H1 (cell line): ENCODE results near the gene FBXL12. TPM values are rescaled to one million over a fixed set of nuclear protein-coding genes. Genes with fewer than 3 reads are reported as not detected.
"Not testable (repeated sequence)": the region's sequence is repeated elsewhere in the genome, so short reads cannot be mapped to it uniquely, and the experiment has no call there.

Experiments used
- CTCF ChIA-PET: fragments of 300-600 bp; sonication (Branson Sonifier 250); formaldehyde crosslinking; loops from one replicate; lab custom pipeline; 2021; ENCODE audit not compliant: partially characterized antibody; lab: Charles Lee
- POLR2A ChIA-PET: fragments of 300-600 bp; sonication (Branson Sonifier 250); formaldehyde crosslinking; loops from one replicate; lab custom pipeline; 2021; ENCODE audit warnings: inconsistent platforms; ENCODE audit not compliant: partially characterized antibody; lab: Charles Lee
- DNase-seq, 2 experiments: peaks; one replicate each; pipeline versions ENCODE4 v3.0.0 to v3.0.0-alpha.2; 2010 to 2022; ENCODE audit warnings: low spot score in 2 of 2, low read depth in 1 of 2, mixed read lengths in 1 of 2
- FAIRE-seq: peaks from 2 replicates; lab custom pipeline; 2011; peaks lifted over from hg19 to GRCh38; lab: Jason Lieb, UNC
- H2AFZ ChIP-seq: 2 replicates; pipeline ENCODE4 v1.8.1; 2012; ENCODE audit warnings: low read length, inconsistent platforms
- H2AK5ac ChIP-seq: 2 replicates; pipeline ENCODE4 v1.6.1; 2013; ENCODE audit warnings: low read depth, low read length
- H2BK120ac ChIP-seq: replicated peaks from 2 replicates; pipeline ENCODE3; 2013; ENCODE audit warnings: low read depth, low read length, inconsistent platforms
- H2BK12ac ChIP-seq: 2 replicates; pipeline ENCODE4 v1.6.1; 2013; ENCODE audit warnings: low read depth, low read length
- H2BK15ac ChIP-seq: 2 replicates; pipeline ENCODE4 v1.6.1; 2013; ENCODE audit warnings: low read length
- H2BK20ac ChIP-seq: 2 replicates; pipeline ENCODE4 v1.6.1; 2013; ENCODE audit warnings: low read length
- H2BK5ac ChIP-seq: 2 replicates; pipeline ENCODE4 v1.6.1; 2013; ENCODE audit warnings: low read depth, low read length
- H3K14ac ChIP-seq: 2 replicates; pipeline ENCODE4 v1.6.1; 2013; ENCODE audit warnings: inconsistent platforms; ENCODE audit not compliant: insufficient read length
- H3K18ac ChIP-seq: 2 replicates; pipeline ENCODE4 v1.6.1; 2013; ENCODE audit warnings: low read length; ENCODE audit errors: extremely low read depth
- H3K23ac ChIP-seq: 2 replicates; pipeline ENCODE4 v1.6.1; 2013; ENCODE audit warnings: inconsistent platforms; ENCODE audit not compliant: insufficient read length
- H3K23me2 ChIP-seq: 2 replicates; pipeline ENCODE4 v1.6.1; 2013; ENCODE audit warnings: low read depth, low read length
- H3K27ac ChIP-seq: 2 replicates; pipeline ENCODE4 v1.6.1; 2011; ENCODE audit warnings: low read depth, low read length, inconsistent platforms
- H3K27me3 ChIP-seq, 4 experiments: replicated peaks in 1 of 4; 1 replicate in 1 of 4; 2 replicates in 3 of 4; pipeline versions ENCODE4 v1.6.1 to v1.8.1; 2011 to 2013; ENCODE audit warnings: low read length in 3 of 4, mild to moderate bottlenecking in 3 of 4, inconsistent platforms in 2 of 4, mixed read lengths in 2 of 4, moderate library complexity in 1 of 4; ENCODE audit not compliant: control insufficient read depth in 3 of 4, insufficient read depth in 3 of 4; ENCODE audit errors: extremely low read depth in 1 of 4
- H3K36me3 ChIP-seq, 4 experiments: 2 replicates each; pipeline versions ENCODE4 v1.6.1 to v1.8.1; 2011 to 2013; ENCODE audit warnings: mild to moderate bottlenecking in 4 of 4, low read length in 3 of 4, moderate library complexity in 2 of 4, control low read depth in 1 of 4, inconsistent platforms in 1 of 4; ENCODE audit not compliant: insufficient read depth in 4 of 4, control insufficient read depth in 2 of 4
- H3K4ac ChIP-seq: replicated peaks from 2 replicates; pipeline ENCODE3; 2013; ENCODE audit warnings: low read length, low read depth, mixed read lengths, inconsistent platforms; ENCODE audit not compliant: insufficient read length
- H3K4me1 ChIP-seq, 4 experiments: replicated peaks in 1 of 4; 1 replicate in 1 of 4; 2 replicates in 3 of 4; pipeline versions ENCODE4 v1.6.1 to v1.8.1; 2011 to 2013; ENCODE audit warnings: low read length in 3 of 4, inconsistent platforms in 2 of 4, mixed read lengths in 1 of 4; ENCODE audit not compliant: insufficient read depth in 4 of 4, control insufficient read depth in 3 of 4
- H3K4me2 ChIP-seq, 2 experiments: 2 replicates each; pipeline versions ENCODE4 v1.6.1 to v1.8.1; 2011 to 2013; ENCODE audit warnings: low read depth in 2 of 2, low read length in 2 of 2, control low read depth in 1 of 2, inconsistent platforms in 1 of 2, mild to moderate bottlenecking in 1 of 2; ENCODE audit not compliant: insufficient read depth in 1 of 2
- H3K4me3 ChIP-seq, 4 experiments: fragments of 200-600, 300-600 bp in 1 of 4; sonication (generic), shearing (Covaris generic), sonication (Bioruptor Twin) in 1 of 4; 2 replicates each; pipeline versions ENCODE4 v1.5.1 to v1.8.1; 2011 to 2016; ENCODE audit warnings: low read length in 4 of 4, low read depth in 3 of 4, control low read depth in 2 of 4, inconsistent platforms in 2 of 4, mild to moderate bottlenecking in 2 of 4, mixed read lengths in 1 of 4, moderate library complexity in 1 of 4; ENCODE audit not compliant: insufficient read depth in 2 of 4; ENCODE audit errors: extremely low read depth in 1 of 4
- H3K56ac ChIP-seq: replicated peaks from 2 replicates; pipeline ENCODE3; 2013; ENCODE audit warnings: low read depth, mild to moderate bottlenecking, mixed read lengths, low read length, inconsistent platforms; ENCODE audit not compliant: insufficient read length
- H3K79me1 ChIP-seq: 2 replicates; pipeline ENCODE4 v1.6.1; 2013; ENCODE audit warnings: low read depth, low read length, control low read depth
- H3K79me2 ChIP-seq, 2 experiments: 2 replicates each; pipeline versions ENCODE4 v1.6.1 to v1.8.1; 2012 to 2013; ENCODE audit warnings: low read length in 2 of 2, mild to moderate bottlenecking in 2 of 2, inconsistent platforms in 1 of 2; ENCODE audit not compliant: insufficient read depth in 2 of 2, control insufficient read depth in 1 of 2
- H3K9ac ChIP-seq, 4 experiments: replicated peaks in 1 of 4; 1 replicate in 1 of 4; 2 replicates in 3 of 4; pipeline versions ENCODE4 v1.6.1 to v1.8.1; 2011 to 2013; ENCODE audit warnings: low read depth in 3 of 4, low read length in 3 of 4, control low read depth in 2 of 4, mild to moderate bottlenecking in 2 of 4, moderate library complexity in 2 of 4, inconsistent platforms in 1 of 4; ENCODE audit errors: extremely low read depth in 1 of 4
- H3K9me3 ChIP-seq, 2 experiments: 2 replicates each; pipeline versions ENCODE4 v1.6.1 to v1.8.1; 2012 to 2013; ENCODE audit warnings: mild to moderate bottlenecking in 2 of 2, moderate library complexity in 2 of 2, control low read depth in 1 of 2, inconsistent platforms in 1 of 2, low read depth in 1 of 2, low read length in 1 of 2, mixed read lengths in 1 of 2; ENCODE audit not compliant: insufficient read depth in 2 of 2
- H4K20me1 ChIP-seq, 2 experiments: replicated peaks in 1 of 2; 2 replicates each; pipeline versions ENCODE3 to v1.8.1; 2011 to 2013; ENCODE audit warnings: inconsistent platforms in 2 of 2, low read length in 2 of 2, mild to moderate bottlenecking in 1 of 2; ENCODE audit not compliant: insufficient read depth in 2 of 2, control insufficient read depth in 1 of 2
- H4K5ac ChIP-seq: 2 replicates; pipeline ENCODE4 v1.6.1; 2013; ENCODE audit warnings: low read length, low read depth, mixed read lengths, inconsistent platforms; ENCODE audit not compliant: insufficient read length
- H4K8ac ChIP-seq: 2 replicates; pipeline ENCODE4 v1.8.0; 2013; ENCODE audit warnings: mild to moderate bottlenecking, moderate library complexity, low read length, inconsistent platforms; ENCODE audit not compliant: insufficient read depth; ENCODE audit errors: extremely low read depth
- H4K91ac ChIP-seq: replicated peaks from 2 replicates; pipeline ENCODE3; 2013; ENCODE audit warnings: low read length, mixed read lengths, inconsistent platforms; ENCODE audit not compliant: insufficient read length
- WGBS, 2 experiments: shearing (Covaris generic) in 1 of 2; methylation state at CpG; one replicate each; pipeline versions ENCODE4 v1.1.6 to v1.1.7; 2013 to 2015; ENCODE audit warnings: low lambda C conversion rate in 2 of 2, mixed read lengths in 2 of 2, inconsistent platforms in 1 of 2, low coverage in 1 of 2, missing lambda C conversion rate in 1 of 2; ENCODE audit not compliant: insufficient replicate concordance in 2 of 2, insufficient coverage in 1 of 2, insufficient read length in 1 of 2; ENCODE audit errors: extremely low coverage in 1 of 2, missing lambda C conversion rate in 1 of 2; 5-methylcytosine and 5-hydroxymethylcytosine counted together
- polyA plus RNA-seq, 7 experiments: library from polyadenylated mRNA; depleted of rRNA in 3 of 7; stranded (reverse) in 5 of 7; unstranded in 2 of 7; fragments of >200 nt in 5 of 7; fragments of 200-250 nt in 2 of 7; gene quantifications; 1 replicate in 5 of 7; 2 replicates in 1 of 7; 4 replicates in 1 of 7; pipeline versions ENCODE4 v1.2.1 to v1.2.3, GENCODE V29; 2011 to 2013; ENCODE audit warnings: missing spikeins in 2 of 7, mixed read lengths in 2 of 7
- total RNA-seq: library from RNA; stranded (reverse); fragmentation: NEBNext Ultra II Directional; extraction: Animal tissue kit (Norgen Biotek cat#: 25700); gene quantifications from 2 replicates; pipeline ENCODE4 v1.2.1, GENCODE V29; 2021

FBXL12 gene
- total and polyA plus RNA-seq, 2 of the 8 experiments (the other 6 are each of a cell fraction or from before 2014, with no cell fraction given) = 24.6 to 62.3 TPM

- H3K4me2 ChIP-seq, H3K9ac ChIP-seq, H3K27ac ChIP-seq, H3K36me3 ChIP-seq, H4K91ac ChIP-seq, H4K20me1 ChIP-seq, H3K4me3 ChIP-seq, H2AFZ ChIP-seq, DNase-seq, H3K56ac ChIP-seq, H3K18ac ChIP-seq, H3K4ac ChIP-seq, H3K14ac ChIP-seq, H3K79me2 ChIP-seq, H2BK120ac ChIP-seq, H4K8ac ChIP-seq, H3K79me1 ChIP-seq, H2BK12ac ChIP-seq, H2BK5ac ChIP-seq, H3K9me3 ChIP-seq, H2BK20ac ChIP-seq, H3K23ac ChIP-seq, FAIRE-seq, H3K27me3 ChIP-seq, H2BK15ac ChIP-seq, H2AK5ac ChIP-seq: not testable (repeated sequence)
- 67% methylated on average over 5 of the region's 5 CpGs; no CpG with 5 or more reads in 1 of the 2 experiments for WGBS, 2 experiments
- H3K23me2 ChIP-seq = peaks cover 11% of the 10 kb centered on the region; the same call in 1 of the 2 replicates
- H3K4me1 ChIP-seq = peaks cover 0 to 11% (median 2%) of the 10 kb centered on the region in 4 experiments; a peak in 6 of 7 replicates
- ChIA-PET POLR2A (interaction anchor here (1.4 kb wide), 1 partner anchor 205 kb away, joined by 3 read pairs; no protein-coding TSS in a partner anchor), CTCF (interaction anchor here (0.5 to 2.0 kb wide), 3 partner anchors 147 to 307 kb away, joined by 3 to 12 read pairs (median 4); no protein-coding TSS in a partner anchor)
- H4K5ac ChIP-seq = peak overlapping the region; percentile 44
These were observed 29.3 kb downstream of the FBXL12 start for GRCh38 chr19:9789579-9789978.
